ENCODE measurements around the gene SLX4IP.

DNA sequence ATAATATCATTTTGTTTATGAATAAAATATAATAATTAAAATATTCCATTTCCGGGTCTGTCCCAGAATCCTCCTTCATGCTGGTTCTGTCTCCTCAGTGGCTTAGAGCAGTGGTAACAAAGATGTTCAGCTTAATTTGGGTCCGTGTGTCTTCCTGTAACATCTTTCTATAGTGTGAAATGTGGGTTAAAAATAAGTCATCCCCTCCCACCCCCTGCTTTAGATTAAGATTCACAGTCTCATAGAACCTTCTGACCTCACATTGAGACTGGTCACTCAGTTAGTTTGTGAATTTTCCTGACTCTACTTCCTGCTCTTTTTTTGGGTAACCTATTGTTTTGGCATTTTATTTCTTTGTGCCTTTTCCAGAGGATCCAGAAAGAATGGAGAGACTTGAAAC, 55.2 kb downstream of the SLX4IP start:
- TF ChIP-seq, protein P1, sequence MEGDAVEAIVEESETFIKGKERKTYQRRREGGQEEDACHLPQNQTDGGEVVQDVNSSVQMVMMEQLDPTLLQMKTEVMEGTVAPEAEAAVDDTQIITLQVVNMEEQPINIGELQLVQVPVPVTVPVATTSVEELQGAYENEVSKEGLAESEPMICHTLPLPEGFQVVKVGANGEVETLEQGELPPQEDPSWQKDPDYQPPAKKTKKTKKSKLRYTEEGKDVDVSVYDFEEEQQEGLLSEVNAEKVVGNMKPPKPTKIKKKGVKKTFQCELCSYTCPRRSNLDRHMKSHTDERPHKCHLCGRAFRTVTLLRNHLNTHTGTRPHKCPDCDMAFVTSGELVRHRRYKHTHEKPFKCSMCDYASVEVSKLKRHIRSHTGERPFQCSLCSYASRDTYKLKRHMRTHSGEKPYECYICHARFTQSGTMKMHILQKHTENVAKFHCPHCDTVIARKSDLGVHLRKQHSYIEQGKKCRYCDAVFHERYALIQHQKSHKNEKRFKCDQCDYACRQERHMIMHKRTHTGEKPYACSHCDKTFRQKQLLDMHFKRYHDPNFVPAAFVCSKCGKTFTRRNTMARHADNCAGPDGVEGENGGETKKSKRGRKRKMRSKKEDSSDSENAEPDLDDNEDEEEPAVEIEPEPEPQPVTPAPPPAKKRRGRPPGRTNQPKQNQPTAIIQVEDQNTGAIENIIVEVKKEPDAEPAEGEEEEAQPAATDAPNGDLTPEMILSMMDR (IDR thresholded peaks at IDR 0.05), result no peak
- no peak for TF ChIP-seq POLR2AphosphoS5 (IDR thresholded peaks at IDR 0.05)

Data from prostate gland (tissue), 2 donors.